NCI-H1105 treated with DMSO at 0.1 percent for 48 hours (cell line): ENCODE measurements around the gene IGSF21.

ENCODE experiments used
- DNase-seq: peaks from one replicate; lab custom pipeline; 2025; lab: John Stamatoyannopoulos, UW

Gene IGSF21

GRCh38 chr1:18107369-18108298 is at the start of gene IGSF21:
Gene IGSF21, plus strand, starts transcription at chr1:18107798. Its CDS starts 331 bp downstream, at chr1:18108129.
- peak; percentile 74 for DNase-seq

GRCh38 chr1:18058206-18058921 is 49.2 kb upstream of the IGSF21 start:
- DNase-seq: no peak

GRCh38 chr1:18058981-18059605 is 48.5 kb upstream of the IGSF21 start:
- no peak for DNase-seq

GRCh38 chr1:18060366-18060765 is 47.2 kb upstream of the IGSF21 start:
- DNase-seq: no peak

GRCh38 chr1:18062185-18062584 is 45.4 kb upstream of the IGSF21 start:
- no peak for DNase-seq

DNA sequence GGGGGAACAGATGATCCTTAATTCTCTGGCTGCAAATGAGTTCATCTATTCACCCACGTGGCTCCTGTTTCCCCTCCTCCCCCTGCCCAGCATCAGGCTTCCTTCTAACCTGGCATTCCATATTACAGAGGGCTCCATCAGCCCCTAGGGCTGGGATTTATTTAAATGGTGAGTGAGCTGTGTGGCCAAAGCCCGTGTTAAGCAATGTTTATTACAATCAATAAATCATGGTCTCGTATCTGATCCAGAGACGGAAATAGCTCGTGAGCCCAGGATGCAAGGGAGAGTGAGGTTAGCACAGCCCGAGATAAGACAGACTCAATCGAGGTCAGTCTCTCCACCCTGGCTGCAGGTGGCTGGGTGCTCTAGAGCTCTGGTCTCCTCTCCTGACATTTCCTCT is 43.1 kb upstream of the IGSF21 start:
- no peak for DNase-seq

- DNase-seq: no peak
Observed at GRCh38 chr1:18066576-18066975, 41.0 kb upstream of the IGSF21 start.

- DNase-seq: no peak
Observed at GRCh38 chr1:18069903-18070302, 37.7 kb upstream of the IGSF21 start.

DNA sequence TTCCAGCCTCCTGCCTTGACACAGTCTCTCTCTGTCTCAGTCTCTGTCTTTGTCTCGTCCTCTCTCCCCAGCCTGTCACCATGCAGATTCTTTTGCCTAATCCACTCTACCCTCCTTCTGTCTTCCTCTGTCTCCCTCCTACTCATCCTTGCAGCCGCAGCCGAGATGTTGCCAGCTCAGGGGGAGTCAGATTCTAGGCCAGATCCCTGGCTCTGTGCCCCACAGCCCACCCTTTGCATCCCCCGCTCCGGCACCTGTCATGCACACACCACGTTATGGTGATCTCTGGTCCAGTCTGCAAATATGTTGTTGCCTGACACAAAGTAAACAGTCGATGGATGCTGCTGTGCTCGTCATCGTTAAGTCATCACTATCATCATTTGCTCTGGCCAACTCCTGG is 35.5 kb upstream of the IGSF21 start:
- no peak for DNase-seq

DNA sequence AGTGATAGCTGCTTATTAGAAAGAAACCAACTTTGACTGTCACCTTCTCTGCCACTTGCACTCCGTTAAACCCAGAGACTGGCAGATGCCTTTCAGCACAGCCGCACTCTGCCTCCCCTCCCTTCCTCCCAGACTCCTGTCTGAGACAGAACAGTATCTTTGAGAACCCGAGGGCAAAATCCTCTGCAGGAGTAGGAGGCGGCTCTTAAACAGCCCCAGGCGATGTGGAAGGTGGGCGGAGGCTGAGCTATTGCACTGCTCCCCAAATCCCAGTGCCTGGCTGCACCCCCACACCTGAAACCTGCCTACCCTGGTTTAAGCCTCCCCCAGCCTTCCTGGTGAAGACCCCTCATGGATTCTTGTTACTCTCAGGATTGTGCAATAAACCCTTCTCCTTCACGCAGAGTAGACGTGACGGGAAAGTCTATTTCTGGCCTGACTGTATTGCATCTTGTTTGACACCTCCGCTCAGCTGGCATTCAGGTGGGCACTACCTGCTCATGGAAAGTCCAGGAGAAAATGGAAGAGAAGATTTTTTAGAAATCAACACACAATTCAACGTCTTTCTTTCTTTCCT is 34.4 kb upstream of the IGSF21 start:
- no peak for DNase-seq

GRCh38 chr1:18077657-18078215 is 29.9 kb upstream of the IGSF21 start:
- DNase-seq: peak; percentile 82

GRCh38 chr1:18079941-18080735 is 27.5 kb upstream of the IGSF21 start:
- DNase-seq: no peak

- DNase-seq: no peak
Observed at GRCh38 chr1:18085387-18086074, 22.1 kb upstream of the IGSF21 start.

GRCh38 chr1:18088077-18088594 is 19.5 kb upstream of the IGSF21 start:
- DNase-seq: no peak

DNA sequence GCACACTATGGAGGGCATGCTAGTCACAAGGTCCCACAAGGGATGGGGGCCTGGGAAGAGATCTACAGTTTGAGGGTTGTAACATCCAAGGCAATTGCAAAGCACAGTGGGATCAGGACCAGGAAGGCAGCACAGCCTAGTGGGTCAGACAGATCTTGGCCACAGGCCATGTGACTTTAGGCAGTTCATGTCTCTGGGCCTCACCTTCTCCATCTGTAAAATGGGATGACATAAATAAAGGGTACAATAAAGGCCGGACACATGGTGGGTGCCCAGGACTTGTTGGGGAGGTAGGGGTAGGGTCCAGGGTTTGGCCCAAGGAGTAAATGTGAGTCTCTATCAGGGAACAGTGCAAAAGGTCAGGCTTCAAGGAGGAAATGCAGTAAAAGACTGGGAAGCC is 18.1 kb upstream of the IGSF21 start:
- DNase-seq: no peak

DNA sequence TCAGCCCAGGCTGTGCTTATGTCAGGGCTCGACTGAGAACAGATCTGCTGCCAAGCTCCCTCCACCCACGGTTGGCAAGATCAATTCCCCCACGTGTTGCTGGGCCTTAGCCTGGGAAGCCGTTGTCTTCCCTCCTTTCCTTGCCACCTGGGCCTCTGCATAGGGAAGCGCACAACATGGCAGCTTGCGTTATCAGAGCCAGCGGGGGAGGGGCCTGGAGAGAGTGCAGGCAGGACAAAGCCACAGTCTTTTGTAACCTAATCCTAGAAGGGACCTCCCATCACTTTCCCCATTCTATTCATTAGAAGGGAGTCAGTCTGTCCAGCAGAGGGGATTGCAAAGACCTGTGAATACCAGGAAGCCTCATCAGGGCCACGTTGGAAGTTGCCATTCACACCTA is 17.0 kb upstream of the IGSF21 start:
- DNase-seq: peak; percentile 35

DNA sequence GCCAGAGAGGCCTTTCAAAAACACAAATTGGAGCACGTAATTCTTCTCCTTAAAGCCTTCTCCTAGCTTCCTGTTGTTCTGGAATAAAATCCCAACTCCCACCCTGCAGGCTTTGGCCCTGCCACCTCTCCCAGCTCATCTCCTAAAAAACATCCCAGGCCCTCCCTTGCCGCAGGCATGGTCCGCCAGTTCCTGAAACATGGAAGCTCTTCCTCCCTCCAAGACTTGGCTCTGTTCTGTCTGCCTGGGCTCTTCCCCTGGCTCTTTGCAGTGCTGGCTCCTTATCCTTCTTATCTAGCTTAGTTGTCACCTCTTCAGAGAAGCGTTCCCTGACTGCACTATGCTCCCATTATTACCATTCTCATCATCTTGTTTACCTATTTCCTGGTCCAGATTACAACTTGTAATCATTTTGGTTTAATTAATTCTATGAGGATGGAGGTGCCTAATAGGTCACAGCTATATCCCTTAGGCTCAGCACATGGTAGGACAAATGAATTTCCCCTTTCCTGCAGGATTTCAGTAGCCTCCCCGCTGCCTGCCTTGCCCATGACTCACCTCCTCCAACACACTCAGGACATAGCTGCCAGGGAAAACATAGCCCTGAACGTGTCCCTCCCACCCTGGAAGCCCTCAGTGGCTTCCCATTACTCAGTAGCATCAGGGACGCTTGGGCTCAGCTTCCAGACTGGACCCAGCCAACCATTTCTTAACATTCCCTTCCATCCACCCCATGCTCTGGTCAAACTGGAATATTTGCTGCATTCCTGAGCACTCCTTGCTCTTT is 15.7 kb upstream of the IGSF21 start:
- DNase-seq: no peak

GRCh38 chr1:18093193-18093592 is 14.4 kb upstream of the IGSF21 start:
- DNase-seq: no peak

DNA sequence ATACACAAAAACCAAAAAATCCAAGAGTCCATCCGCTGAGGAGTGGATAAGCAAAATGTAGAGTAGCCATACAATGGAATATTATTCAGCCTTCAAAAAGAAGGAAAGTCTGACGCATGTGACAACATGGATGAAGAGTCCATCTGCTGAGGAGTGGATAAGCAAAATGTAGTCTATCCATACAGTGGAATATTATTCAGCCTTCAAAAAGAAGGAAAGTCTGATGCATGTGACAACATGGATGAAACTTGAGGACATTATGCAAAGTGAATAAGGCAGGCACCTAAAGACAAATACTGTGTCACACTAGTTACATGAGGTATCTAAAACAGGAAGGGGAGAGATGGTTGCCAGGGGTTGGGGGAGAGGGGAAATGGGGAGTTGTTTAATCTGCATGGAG is 14.0 kb upstream of the IGSF21 start:
- no peak for DNase-seq

- no peak for DNase-seq
Observed at GRCh38 chr1:18094096-18094495, 13.5 kb upstream of the IGSF21 start.
